T-helper 17 cell (primary cell): ENCODE measurements around the gene PTPN22. TPM values are rescaled to one million over a fixed set of nuclear protein-coding genes. Genes with fewer than 3 reads are reported as not detected.
"Not testable (repeated sequence)": the region's sequence is repeated elsewhere in the genome, so short reads cannot be mapped to it uniquely, and the experiment has no call there.

Experiments used
- ATAC-seq: fragments of 150-1000 bp; cut with Tn5 transposase; 2 replicates; pipeline ENCODE4 v1.10.0; 2021; ENCODE audit warnings: mild to moderate bottlenecking, moderate library complexity
- DNase-seq, 3 donors: peaks; one replicate each; pipeline versions ENCODE4 v3.0.0 to v3.0.0-alpha.2; 2020 to 2021
- H3K9me3 ChIP-seq: one replicate; pipeline ENCODE4 v1.7.0; 2013; ENCODE audit warnings: low read length, mild to moderate bottlenecking; ENCODE audit not compliant: control insufficient read depth, poor library complexity, severe bottlenecking
- H3K27ac Mint-ChIP-seq: one replicate; pipeline ENCODE4 v1.8.0; 2022; ENCODE audit warnings: mild to moderate bottlenecking, moderate library complexity, mixed read lengths
- H3K27me3 Mint-ChIP-seq: one replicate; pipeline ENCODE4 v1.8.0; 2022; ENCODE audit warnings: mixed read lengths
- H3K36me3 Mint-ChIP-seq: one replicate; pipeline ENCODE4 v1.8.0; 2022; ENCODE audit warnings: low read depth, mixed read lengths
- H3K4me1 Mint-ChIP-seq: one replicate; pipeline ENCODE4 v1.8.0; 2022; ENCODE audit warnings: mild to moderate bottlenecking, mixed read lengths
- H3K4me3 Mint-ChIP-seq: one replicate; pipeline ENCODE4 v1.8.0; 2022; ENCODE audit warnings: mild to moderate bottlenecking, moderate library complexity, mixed read lengths
- total RNA-seq, 4 donors: library from RNA in 2 of 4; stranded (reverse) in 2 of 4; gene quantifications; one replicate each; pipeline ENCODE4 v1.2.3 and lab custom pipeline; 2022 to 2026

Gene PTPN22
- total RNA-seq, 2 donors from 2014 or later, result 40.8 to 42.6 TPM

DNA sequence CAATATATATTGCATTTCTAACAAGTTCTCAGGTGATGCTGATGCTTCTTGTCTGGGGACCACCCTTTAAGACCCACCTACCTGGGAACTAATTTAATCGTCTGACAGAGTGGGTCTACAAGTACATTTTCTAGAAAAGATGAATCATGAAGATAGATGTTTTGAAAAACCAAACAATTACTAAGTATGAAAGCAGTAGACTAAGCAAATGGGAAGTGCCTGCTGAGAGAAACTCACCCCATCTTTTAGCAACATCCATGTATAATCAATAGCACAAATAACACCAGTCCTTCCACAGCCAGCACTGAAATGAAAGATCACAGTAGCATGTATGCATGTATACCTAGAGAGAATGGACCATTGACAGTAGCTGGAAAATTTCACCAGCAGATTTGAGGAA is 17.3 kb downstream of the PTPN22 start:
- peaks cover 10% of the 10 kb centered on the region for H3K4me1 Mint-ChIP-seq
- no peak for ATAC-seq
- H3K36me3 Mint-ChIP-seq, result peaks cover 8% of the 10 kb centered on the region
- H3K4me3 Mint-ChIP-seq, result no peak overlapping the region
- H3K27me3 Mint-ChIP-seq, result no peaks in the 10 kb centered on the region
- no peak overlapping the region for H3K27ac Mint-ChIP-seq
- no peaks in the 10 kb centered on the region for H3K9me3 ChIP-seq
- no peak for DNase-seq

DNA sequence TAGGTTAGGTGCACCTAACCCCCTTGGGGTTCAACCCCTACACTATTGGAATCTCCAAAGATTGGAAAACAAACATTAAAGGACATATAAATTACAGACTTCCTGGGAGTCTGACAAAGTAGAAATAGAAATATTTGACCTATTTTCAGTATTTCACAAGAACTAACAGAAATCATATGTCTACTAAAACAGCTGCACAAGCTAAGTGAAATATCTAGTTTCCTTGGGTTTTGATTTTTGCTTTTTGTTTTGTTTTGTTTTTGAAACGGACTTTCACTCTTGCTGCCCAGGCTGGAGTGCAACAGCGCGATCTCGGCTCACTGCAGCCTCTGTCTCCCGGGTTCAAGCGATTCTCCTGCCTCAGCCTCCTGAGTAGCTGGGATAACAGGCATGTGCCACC is 18.8 kb downstream of the PTPN22 start:
- not testable (repeated sequence) for H3K9me3 ChIP-seq, H3K27me3 Mint-ChIP-seq, ATAC-seq, H3K36me3 Mint-ChIP-seq, H3K27ac Mint-ChIP-seq, H3K4me1 Mint-ChIP-seq, H3K4me3 Mint-ChIP-seq, DNase-seq

DNA sequence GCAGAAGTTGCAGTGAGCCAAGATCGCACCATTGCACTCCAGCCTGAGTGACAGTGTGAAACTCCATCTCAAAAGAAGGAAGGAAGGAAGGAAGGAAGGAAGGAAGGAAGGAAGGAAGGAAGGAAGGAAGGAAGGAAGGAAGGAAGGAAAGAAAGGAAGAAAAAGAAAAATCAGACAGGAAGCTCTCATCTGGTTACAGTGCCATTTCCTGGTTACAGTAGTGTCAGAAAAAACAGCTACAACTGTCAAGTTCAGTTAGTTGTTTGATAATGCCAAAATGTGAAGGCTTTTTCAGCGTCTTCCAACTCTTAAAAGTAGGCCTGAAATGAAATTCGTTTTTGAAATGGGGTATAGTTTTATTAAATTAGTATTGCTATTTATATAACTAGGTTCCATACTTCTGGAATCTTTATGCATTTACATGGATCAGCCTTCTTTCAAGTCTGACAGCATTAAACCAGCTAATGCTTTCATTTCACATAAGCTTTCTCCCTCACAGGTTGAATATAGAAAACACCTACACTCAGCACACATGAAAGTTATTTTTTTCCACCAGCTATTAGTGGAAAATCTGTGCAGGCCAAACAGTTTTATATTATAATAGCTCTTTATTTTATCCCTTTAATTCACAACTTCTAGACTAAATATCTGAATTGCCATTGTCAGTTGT is 21.2 kb downstream of the PTPN22 start:
- peak overlapping the region; percentile 41 for H3K27ac Mint-ChIP-seq
- H3K9me3 ChIP-seq, result no peaks in the 10 kb centered on the region
- ATAC-seq (no peak), DNase-seq (no peak)
- H3K4me1 Mint-ChIP-seq, result peaks cover 9% of the 10 kb centered on the region
- H3K27me3 Mint-ChIP-seq, result no peaks in the 10 kb centered on the region
- no peak overlapping the region for H3K4me3 Mint-ChIP-seq
- peaks cover 20% of the 10 kb centered on the region for H3K36me3 Mint-ChIP-seq

DNA sequence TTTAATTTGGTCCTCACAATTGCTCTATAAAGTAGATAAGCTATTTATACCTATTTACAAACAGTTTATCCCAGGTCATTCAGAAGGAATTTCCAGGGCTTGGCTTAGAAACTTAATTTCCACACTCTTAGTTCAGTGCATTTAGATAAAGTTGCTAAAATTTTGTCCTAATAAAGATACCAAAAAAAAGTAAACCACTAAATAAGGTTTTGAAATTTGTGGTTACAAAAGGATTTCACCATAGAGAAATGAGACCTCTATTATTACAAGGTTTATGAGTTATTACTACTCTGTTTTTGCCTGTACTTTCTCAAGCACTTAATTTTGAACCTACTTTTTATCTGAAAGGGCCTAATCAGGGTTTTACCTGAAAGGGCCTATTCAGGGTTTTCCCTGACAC is 22.4 kb downstream of the PTPN22 start:
- ATAC-seq (no peak), DNase-seq (no peak)
- H3K36me3 Mint-ChIP-seq, result peaks cover 19% of the 10 kb centered on the region
- no peak overlapping the region for H3K27ac Mint-ChIP-seq
- H3K9me3 ChIP-seq, result no peaks in the 10 kb centered on the region
- peaks cover 9% of the 10 kb centered on the region for H3K4me1 Mint-ChIP-seq
- H3K27me3 Mint-ChIP-seq, result no peaks in the 10 kb centered on the region
- no peak overlapping the region for H3K4me3 Mint-ChIP-seq

DNA sequence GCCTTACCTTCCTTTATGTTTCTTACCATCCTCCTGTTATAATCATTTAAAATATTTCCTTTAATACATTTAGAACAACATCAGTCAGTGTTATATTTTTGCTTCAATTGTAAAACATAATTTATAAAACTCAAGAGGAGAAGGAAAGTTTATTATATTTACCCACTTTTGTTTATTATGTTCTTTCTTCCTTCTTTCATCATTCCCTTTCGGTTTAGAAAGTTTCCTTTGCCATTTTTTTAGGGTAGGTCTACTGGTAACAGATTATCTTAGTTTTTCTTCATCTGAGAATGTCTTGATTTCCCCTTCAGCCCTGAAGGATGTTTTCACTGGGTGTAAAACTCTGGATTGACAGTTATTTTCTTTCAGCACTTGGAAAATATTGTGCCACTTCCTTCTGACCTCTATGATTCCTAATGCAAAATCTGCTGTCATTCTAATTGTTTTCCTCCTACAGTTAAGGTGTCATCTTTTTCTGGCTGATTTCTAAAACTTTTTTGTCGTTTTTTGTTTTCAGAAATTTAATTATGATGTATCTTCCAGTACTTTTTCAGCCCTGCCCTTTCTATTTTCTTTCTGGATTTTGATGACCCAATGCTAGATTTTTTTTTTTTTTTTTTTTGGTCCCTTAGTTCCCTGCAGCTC is 25.0 kb downstream of the PTPN22 start:
- H3K27ac Mint-ChIP-seq, result peak overlapping the region; percentile 65
- H3K9me3 ChIP-seq, result no peaks in the 10 kb centered on the region

DNA sequence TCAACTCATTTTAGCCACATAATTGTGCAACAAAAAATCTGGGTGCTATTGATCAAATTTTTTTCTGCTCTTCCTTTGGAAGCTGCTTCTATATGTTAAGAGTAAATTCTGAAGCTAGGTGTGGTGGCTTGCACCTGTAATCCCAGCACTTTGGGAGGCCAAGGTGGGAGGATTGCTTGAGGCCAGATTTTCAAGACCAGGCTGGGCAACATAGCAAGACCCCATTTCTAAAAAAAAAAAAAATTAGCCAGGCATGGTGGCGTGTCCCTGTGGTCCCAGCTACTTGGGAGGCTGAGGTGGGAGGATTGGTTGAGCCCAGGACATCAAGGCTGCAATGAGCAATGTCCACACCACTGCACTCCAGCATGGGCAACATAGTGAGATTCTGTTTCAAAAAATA is 35.0 kb downstream of the PTPN22 start:
- no peaks in the 10 kb centered on the region for H3K27me3 Mint-ChIP-seq
- DNase-seq (no peak), ATAC-seq (no peak)
- H3K9me3 ChIP-seq, result no peaks in the 10 kb centered on the region
- peak overlapping the region; percentile 41 for H3K27ac Mint-ChIP-seq
- H3K36me3 Mint-ChIP-seq, result peaks cover 3% of the 10 kb centered on the region
- H3K4me1 Mint-ChIP-seq, result peaks cover 7% of the 10 kb centered on the region
- H3K4me3 Mint-ChIP-seq, result no peak overlapping the region

More for the DNA sequence above, 25.0 kb downstream of the PTPN22 start:
- peaks cover 9% of the 10 kb centered on the region for H3K4me1 Mint-ChIP-seq
- no peaks in the 10 kb centered on the region for H3K27me3 Mint-ChIP-seq
- ATAC-seq (no peak), DNase-seq (no peak)
- peaks cover 22% of the 10 kb centered on the region for H3K36me3 Mint-ChIP-seq
- no peak overlapping the region for H3K4me3 Mint-ChIP-seq

DNA sequence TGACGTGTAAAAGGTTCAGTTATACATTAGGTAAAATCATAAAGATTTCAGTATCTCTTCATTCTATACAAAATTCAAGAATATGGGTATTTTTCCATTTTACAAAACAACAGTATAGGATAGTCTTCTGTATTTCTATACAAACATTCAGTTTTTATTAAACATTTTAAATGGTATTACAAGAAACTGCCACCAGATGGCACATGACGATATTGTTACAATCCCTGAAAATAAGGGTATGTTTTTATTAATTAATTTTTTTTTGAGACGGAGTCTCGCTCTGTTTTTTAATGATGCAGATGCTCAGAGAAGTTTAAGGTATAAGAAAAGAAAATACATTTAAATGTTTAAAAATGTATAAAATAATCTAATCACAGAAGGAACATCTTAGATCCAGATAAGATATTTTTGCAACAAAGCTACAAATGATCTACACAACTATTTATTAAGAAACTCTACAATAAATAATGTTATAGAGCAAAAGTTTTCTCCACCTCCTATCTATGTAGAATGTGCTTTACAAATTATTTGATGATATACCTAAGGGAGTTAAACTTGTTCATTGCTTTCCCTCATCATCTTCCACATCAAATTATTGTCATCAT is 35.7 kb downstream of the PTPN22 start:
- no peak for DNase-seq
- Mint-ChIP-seq H3K27me3 (no peaks in the 10 kb centered on the region), H3K4me1 (peaks cover 9% of the 10 kb centered on the region), H3K27ac (no peak overlapping the region), H3K36me3 (peaks cover 6% of the 10 kb centered on the region), H3K4me3 (no peak overlapping the region)
- ATAC-seq, result peak; percentile 61
- H3K9me3 ChIP-seq, result no peaks in the 10 kb centered on the region

DNA sequence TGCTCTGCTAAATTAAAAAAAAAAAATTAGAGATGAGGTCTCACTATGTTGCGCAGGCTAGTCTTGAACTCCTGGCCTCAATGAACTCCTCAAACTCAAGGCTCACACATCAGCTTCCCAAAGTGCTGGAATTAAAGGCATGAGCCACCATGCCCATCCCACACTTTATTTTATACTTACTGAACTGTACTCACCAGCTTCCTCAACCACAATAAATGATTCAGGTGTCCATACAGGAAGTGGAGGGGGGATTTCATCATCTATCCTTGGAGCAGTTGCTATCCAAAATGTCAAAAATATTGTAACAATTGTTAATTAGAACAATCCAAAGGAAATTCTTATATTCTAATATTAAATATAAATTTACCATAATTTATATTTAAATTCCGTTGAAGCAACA is 36.8 kb downstream of the PTPN22 start:
- no peaks in the 10 kb centered on the region for H3K27me3 Mint-ChIP-seq
- DNase-seq (no peak), ATAC-seq (no peak)
- peaks cover 6% of the 10 kb centered on the region for H3K4me1 Mint-ChIP-seq
- H3K27ac Mint-ChIP-seq, result no peak overlapping the region
- H3K4me3 Mint-ChIP-seq, result no peak overlapping the region
- peaks cover 3% of the 10 kb centered on the region for H3K36me3 Mint-ChIP-seq
- no peaks in the 10 kb centered on the region for H3K9me3 ChIP-seq

DNA sequence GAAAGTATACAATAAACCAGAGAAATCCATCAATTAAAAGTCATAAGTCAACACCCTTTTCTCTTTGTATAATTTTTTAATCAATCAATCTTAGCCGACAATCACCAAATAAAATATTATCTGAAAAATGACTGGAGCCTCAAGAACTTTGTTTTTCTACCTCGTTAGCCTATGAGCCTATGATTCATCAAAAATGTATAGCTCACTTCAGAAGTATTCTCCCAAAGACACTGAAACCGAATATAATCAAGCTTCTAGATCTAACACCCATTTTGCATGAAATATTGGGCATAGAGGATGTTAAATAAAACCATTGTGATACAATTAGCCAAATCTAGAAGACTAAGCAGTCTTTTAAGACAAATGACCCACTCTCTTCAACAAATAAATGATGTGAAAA is 41.5 kb downstream of the PTPN22 start:
- H3K4me3 Mint-ChIP-seq, result no peak overlapping the region
- peaks cover 3% of the 10 kb centered on the region for H3K4me1 Mint-ChIP-seq
- no peak for DNase-seq
- ATAC-seq, result no peak
- peaks cover 3% of the 10 kb centered on the region for H3K36me3 Mint-ChIP-seq
- no peak overlapping the region for H3K27ac Mint-ChIP-seq
- no peaks in the 10 kb centered on the region for H3K27me3 Mint-ChIP-seq
- no peaks in the 10 kb centered on the region for H3K9me3 ChIP-seq

DNA sequence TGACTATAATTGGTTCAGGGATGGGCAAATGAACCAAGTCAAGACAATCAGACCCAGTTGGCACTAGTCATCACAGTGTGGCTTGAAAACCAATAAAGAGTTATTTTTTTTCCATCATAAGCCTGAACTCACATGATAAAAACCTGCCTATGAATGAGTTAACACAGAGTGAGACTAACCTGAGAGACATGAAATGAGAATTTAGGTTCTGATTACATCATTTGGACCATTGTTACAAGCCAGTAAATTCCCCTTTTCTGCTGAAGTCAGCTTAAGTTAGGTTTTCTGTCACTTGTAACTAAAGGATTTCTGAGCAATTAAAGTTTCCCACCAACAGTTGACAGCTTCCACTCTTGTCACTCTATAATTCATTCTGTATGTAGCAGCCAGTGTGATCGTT is 49.6 kb downstream of the PTPN22 start:
- Mint-ChIP-seq H3K36me3 (peaks cover 3% of the 10 kb centered on the region), H3K4me1 (peaks cover 2% of the 10 kb centered on the region), H3K4me3 (no peak overlapping the region), H3K27ac (no peak overlapping the region), H3K27me3 (no peaks in the 10 kb centered on the region)
- no peak for ATAC-seq
- no peak for DNase-seq
- no peaks in the 10 kb centered on the region for H3K9me3 ChIP-seq

DNA sequence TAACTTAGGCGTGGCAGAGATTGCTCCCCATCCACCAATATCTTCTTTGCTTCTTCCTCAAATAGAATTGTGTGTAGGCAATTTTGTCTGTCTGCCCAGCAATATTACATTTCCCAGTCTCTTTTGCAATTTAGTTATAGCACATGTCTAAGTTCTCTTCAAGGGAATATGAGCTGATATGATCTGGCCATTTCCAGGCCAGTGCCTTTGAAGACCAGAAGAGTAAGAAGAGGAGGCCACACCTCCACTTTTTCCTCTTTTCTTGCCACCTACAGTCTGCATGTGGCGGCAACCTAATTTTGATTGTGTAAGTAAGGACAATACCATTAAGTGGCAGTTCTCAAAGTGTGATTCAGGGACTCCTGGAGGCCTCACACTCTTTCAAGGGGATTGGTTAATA is 52.9 kb downstream of the PTPN22 start:
- H3K36me3 Mint-ChIP-seq, result peaks cover 3% of the 10 kb centered on the region
- H3K9me3 ChIP-seq, result no peaks in the 10 kb centered on the region
- no peak overlapping the region for H3K27ac Mint-ChIP-seq
- H3K27me3 Mint-ChIP-seq, result no peaks in the 10 kb centered on the region
- DNase-seq (no peak), ATAC-seq (no peak)
- H3K4me3 Mint-ChIP-seq, result no peak overlapping the region
- H3K4me1 Mint-ChIP-seq, result peaks cover 2% of the 10 kb centered on the region

DNA sequence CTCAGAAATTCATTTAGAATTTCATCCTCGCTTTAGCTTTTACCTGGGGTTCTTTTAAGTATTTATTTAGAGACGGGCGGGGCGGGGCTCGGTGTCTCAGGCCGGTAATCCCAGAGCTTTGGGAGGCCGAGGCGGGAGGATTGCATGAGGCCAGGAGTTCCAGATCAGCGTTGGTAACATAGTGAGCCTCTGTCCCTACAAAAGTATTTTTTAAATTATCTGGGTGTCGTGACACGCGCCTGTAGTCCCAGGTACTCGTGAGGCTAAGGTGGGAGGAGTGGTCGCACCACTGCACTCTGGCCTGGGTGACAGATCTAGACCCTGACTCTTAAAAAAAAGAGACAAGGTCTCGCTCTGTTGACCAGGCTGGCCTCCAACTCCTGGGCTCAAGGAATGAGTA is 58.3 kb downstream of the PTPN22 start:
- H3K27ac Mint-ChIP-seq, result peak overlapping the region; percentile 98
- peaks cover 4% of the 10 kb centered on the region for H3K36me3 Mint-ChIP-seq
- peaks cover 24% of the 10 kb centered on the region for H3K4me1 Mint-ChIP-seq
- ATAC-seq (no peak), DNase-seq (no peak)
- no peak overlapping the region for H3K4me3 Mint-ChIP-seq
- H3K27me3 Mint-ChIP-seq, result no peaks in the 10 kb centered on the region
- no peaks in the 10 kb centered on the region for H3K9me3 ChIP-seq

DNA sequence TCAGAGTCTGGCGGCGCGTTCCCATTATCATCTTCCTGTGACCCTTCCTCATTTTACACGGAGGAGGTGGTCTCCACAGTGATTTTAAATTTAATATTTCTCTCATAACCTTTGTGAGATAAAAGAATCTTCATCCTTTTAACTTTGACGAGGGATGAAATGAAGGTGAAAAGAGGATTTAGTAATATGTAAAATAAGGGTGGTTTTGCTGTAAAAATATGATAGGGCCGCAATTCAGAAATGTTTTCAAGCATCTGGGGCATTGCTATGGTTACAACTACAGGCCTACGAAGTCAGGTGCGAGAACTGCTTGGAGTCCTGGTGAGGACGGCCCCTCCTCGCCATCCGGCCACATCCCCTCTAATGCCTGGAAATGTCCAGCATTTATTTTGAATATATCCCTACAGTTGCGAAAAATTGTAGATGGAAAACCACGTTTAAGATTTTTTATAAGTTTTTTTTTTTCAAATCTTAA is 58.8 kb downstream of the PTPN22 start:
- peak overlapping the region; percentile 98 for H3K27ac Mint-ChIP-seq
- peak overlapping the region; percentile 96 for H3K4me3 Mint-ChIP-seq
- H3K4me1 Mint-ChIP-seq, result peaks cover 26% of the 10 kb centered on the region
- H3K27me3 Mint-ChIP-seq, result no peaks in the 10 kb centered on the region
- H3K9me3 ChIP-seq, result no peaks in the 10 kb centered on the region
- DNase-seq, result no peak
- peak; percentile 22 for ATAC-seq
- peaks cover 4% of the 10 kb centered on the region for H3K36me3 Mint-ChIP-seq
